ENCODE measurements around the gene WSB1. TPM values are rescaled to one million over a fixed set of nuclear protein-coding genes. Genes with fewer than 3 reads are reported as not detected.

The WSB1 gene
- total and polyA plus RNA-seq, 2 of the 8 experiments (the other 6 are each of a cell fraction or from before 2014, with no cell fraction given): 113 to 140 TPM

DNA sequence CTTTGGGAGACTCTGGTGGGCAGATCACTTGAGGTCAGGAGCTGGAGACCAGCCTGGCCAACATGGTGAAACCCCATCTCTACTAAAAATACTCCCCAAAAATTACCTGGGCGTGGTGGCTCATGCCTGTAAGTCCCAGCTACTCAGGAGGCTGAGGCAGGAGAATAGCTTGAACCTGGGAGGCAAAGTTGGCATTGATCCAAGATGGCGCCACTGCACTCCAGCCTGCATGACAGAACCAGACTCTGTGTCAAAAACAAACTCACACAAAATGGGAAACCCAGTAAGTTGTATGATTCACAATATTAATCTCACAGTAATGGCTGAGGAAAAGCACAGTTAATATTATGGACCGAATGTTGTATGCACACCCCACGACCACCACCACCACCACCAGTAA lies 24.3 kb downstream of the WSB1 start:
- no peak overlapping the region for H2BK15ac ChIP-seq (ENCODE audit: low read length)
- peaks cover 2 to 41% (median 25%) of the 10 kb centered on the region in 4 experiments; a peak in 7 of 8 replicates for H3K36me3 ChIP-seq (ENCODE audit: control insufficient read depth in 2 of 4, insufficient read depth in 4 of 4, low read length in 3 of 4)
- H2AK5ac ChIP-seq (ENCODE audit: low read depth, low read length): no peak overlapping the region
- 94% methylated on average over 4 of the region's 4 CpGs; no CpG with 5 or more reads in 1 of the 2 experiments for WGBS, 2 experiments (ENCODE audit: extremely low coverage in 1 of 2, insufficient coverage in 1 of 2, insufficient read length in 1 of 2, insufficient replicate concordance in 2 of 2, low coverage in 1 of 2, low lambda C conversion rate in 2 of 2, missing lambda C conversion rate in 1 of 2)
- no peaks in the 10 kb centered on the region for H3K9me3 ChIP-seq (ENCODE audit: insufficient read depth in 2 of 2, low read depth in 1 of 2, low read length in 1 of 2)
- CTCF ChIA-PET (ENCODE audit: partially characterized antibody): interaction anchor here (0.6 to 2.0 kb wide), 5 partner anchors 9 to 82 kb away, joined by 3 to 6 read pairs (median 3); no protein-coding TSS in a partner anchor
- H3K56ac ChIP-seq (replicated peaks; ENCODE audit: insufficient read length, low read depth, low read length): no peak overlapping the region
- H2BK120ac ChIP-seq (replicated peaks; ENCODE audit: low read depth, low read length): no peak overlapping the region
- no peaks in the 10 kb centered on the region for H4K20me1 ChIP-seq (replicated peaks in 1 of 2; ENCODE audit: control insufficient read depth in 1 of 2, insufficient read depth in 2 of 2, low read length in 2 of 2)
- H3K79me1 ChIP-seq (ENCODE audit: low read depth, low read length): no peaks in the 10 kb centered on the region
- no peak for FAIRE-seq
- H2BK12ac ChIP-seq (ENCODE audit: low read depth, low read length): no peak overlapping the region
- no peak overlapping the region for H3K23ac ChIP-seq (ENCODE audit: insufficient read length)
- H2BK20ac ChIP-seq (ENCODE audit: low read length): no peak overlapping the region
- H2BK5ac ChIP-seq (ENCODE audit: low read depth, low read length): no peak overlapping the region
- no peak overlapping the region for H4K91ac ChIP-seq (replicated peaks; ENCODE audit: insufficient read length, low read length)
- no peaks in the 10 kb centered on the region for H3K27me3 ChIP-seq (replicated peaks in 1 of 4; ENCODE audit: control insufficient read depth in 3 of 4, extremely low read depth in 1 of 4, insufficient read depth in 3 of 4, low read length in 3 of 4)
- H3K27ac ChIP-seq (ENCODE audit: low read depth, low read length): no peak overlapping the region
- DNase-seq (ENCODE audit: low read depth in 1 of 2, low spot score in 2 of 2): no peak
- no peak overlapping the region for H4K5ac ChIP-seq (ENCODE audit: insufficient read length, low read depth, low read length)
- H3K18ac ChIP-seq (ENCODE audit: extremely low read depth, low read length): no peak overlapping the region
- no peak overlapping the region for H3K4ac ChIP-seq (replicated peaks; ENCODE audit: insufficient read length, low read depth, low read length)
- H3K9ac ChIP-seq (replicated peaks in 1 of 4; ENCODE audit: extremely low read depth in 1 of 4, low read depth in 3 of 4, low read length in 3 of 4): no peak overlapping the region
- no peak overlapping the region for H3K14ac ChIP-seq (ENCODE audit: insufficient read length)
- H3K4me1 ChIP-seq (replicated peaks in 1 of 4; ENCODE audit: control insufficient read depth in 3 of 4, insufficient read depth in 4 of 4, low read length in 3 of 4): 0 out of 7 replicates have a peak, but pooled peaks cover 0 to under 1% (median 0%) of the 10 kb centered on the region in 4 experiments
- H3K4me3 ChIP-seq (ENCODE audit: extremely low read depth in 1 of 4, insufficient read depth in 2 of 4, low read depth in 3 of 4, low read length in 4 of 4): no peak overlapping the region
- TF ChIP-seq RBBP5 (IDR thresholded peaks at IDR 0.05; ENCODE audit: borderline replicate concordance, low read depth, low read length) (no peak), POLR2AphosphoS5 (IDR thresholded peaks at IDR 0.05; ENCODE audit: low read depth, low read length) (no peak), ZNF274 (IDR thresholded peaks at IDR 0.05; ENCODE audit: borderline replicate concordance, extremely low read depth, low read length) (no peak)
- no peak overlapping the region for H3K4me2 ChIP-seq (ENCODE audit: insufficient read depth in 1 of 2, low read depth in 2 of 2, low read length in 2 of 2)
- H3K23me2 ChIP-seq (ENCODE audit: low read depth, low read length): no peaks in the 10 kb centered on the region
- H4K8ac ChIP-seq (ENCODE audit: extremely low read depth, insufficient read depth, low read length): no peak overlapping the region
- no peaks in the 10 kb centered on the region for H3K79me2 ChIP-seq (ENCODE audit: control insufficient read depth in 1 of 2, insufficient read depth in 2 of 2, low read length in 2 of 2)
- POLR2A ChIA-PET (ENCODE audit: partially characterized antibody): interaction anchor here (1.4 to 3.4 kb wide), 2 partner anchors 9 to 24 kb away, joined by 3 to 33 read pairs; partner anchors contain the start of gene WSB1
- H2AFZ ChIP-seq (ENCODE audit: low read length): no peak overlapping the region

Data from H1 (cell line).